Limb (tissue), 2 donors: ENCODE results near the gene PRR12.
A peak's percentile ranks its signal among the peaks of the same experiment; 100 is the strongest.

Experiments
- DNase-seq, 2 donors: peaks; one replicate each; pipeline ENCODE4 v3.0.0-alpha.2; 2016; ENCODE audit errors: extremely low spot score in 2 of 2

PRR12 gene

GRCh38 chr19:49641688-49642491 is 50.9 kb downstream of the PRR12 start, which contains the start of gene SCAF1:
Gene SCAF1, plus strand, starts transcription at chr19:49642209. Its CDS starts 2,818 bp downstream, at chr19:49645027.
- DNase-seq, result peak; percentile 99

GRCh38 chr19:49642492-49643035 is 51.6 kb downstream of the PRR12 start:
- DNase-seq, result no peak

DNA sequence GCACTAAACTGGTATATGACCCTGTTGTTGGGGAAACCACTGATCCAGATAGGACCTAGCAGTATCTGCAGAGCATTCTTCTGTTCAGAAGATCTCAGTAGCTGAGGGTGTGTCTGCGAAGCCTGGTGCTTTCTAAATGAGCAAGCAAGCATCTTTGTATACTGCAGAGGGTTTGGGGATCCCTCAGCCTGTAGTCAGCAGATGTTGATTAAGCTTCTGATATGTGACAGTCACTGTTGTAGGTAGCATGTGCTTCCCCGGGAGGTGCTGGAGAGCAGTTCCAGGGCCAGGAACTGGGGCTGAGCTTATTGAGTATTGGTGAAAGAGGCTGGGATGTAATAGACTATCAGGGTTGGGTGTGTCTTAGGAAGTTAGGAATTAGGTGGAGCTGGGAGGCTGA is 52.5 kb downstream of the PRR12 start:
- no peak for DNase-seq

DNA sequence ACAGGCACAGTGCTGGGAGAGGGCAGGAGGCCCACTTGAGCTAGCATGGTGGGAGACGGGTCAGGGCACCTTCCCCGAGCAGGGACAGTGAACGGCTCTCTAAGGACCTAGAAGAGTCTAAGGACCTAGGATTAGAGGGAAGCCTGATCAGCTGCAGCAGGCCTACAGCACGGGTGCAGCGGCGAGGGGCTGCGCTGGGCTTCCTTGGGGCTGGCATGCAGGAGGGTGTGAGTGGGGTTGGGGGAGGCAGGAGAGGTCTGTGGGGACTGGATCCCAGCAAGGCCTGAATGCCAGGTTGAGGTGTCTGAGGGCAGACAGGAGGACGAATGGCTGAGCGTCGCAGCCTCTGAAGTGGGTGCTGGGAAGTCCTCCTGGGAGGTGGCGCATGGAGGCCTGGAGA is 54.6 kb downstream of the PRR12 start:
- no peak for DNase-seq

DNA sequence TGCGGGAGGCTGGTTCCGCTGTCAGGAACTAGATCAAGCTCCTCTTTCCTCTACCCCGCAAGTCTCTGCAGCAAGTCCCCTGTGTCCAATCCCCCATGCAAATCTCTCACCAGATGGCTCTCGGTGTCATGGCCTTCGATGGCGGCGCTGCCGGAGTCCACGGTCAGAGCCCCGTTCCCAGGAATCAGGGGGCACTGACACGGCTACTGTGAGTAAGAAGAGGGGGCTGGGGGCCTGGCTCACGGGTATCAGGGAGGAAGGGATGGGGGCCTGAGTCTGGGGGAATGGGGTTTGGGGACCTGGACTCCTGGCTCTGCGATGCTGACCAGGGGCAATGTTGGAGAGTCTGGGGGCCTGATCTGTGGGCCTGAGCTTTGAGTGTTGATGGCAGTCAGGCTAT is 55.0 kb downstream of the PRR12 start:
- DNase-seq, result no peak

DNA sequence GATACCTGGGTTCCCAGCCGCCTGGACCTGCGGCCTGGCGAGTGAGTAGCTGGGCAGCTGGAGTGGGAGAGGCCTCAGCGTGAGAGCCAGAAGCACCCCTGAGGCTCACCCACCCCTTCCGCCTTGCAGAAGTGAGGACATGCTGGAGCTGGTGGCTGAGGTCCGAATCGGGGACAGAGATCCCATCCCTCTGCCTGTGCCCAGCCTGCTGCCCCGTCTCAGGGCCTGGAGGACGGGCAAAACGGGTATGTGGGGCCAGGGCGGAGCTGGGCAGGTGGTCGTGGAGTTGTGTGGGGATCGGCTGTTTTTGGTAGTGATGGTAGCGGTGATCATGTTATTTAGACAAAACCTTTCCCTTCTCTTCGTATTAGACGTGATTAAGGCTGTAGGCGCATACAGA is 55.6 kb downstream of the PRR12 start:
- DNase-seq, result no peak

DNA sequence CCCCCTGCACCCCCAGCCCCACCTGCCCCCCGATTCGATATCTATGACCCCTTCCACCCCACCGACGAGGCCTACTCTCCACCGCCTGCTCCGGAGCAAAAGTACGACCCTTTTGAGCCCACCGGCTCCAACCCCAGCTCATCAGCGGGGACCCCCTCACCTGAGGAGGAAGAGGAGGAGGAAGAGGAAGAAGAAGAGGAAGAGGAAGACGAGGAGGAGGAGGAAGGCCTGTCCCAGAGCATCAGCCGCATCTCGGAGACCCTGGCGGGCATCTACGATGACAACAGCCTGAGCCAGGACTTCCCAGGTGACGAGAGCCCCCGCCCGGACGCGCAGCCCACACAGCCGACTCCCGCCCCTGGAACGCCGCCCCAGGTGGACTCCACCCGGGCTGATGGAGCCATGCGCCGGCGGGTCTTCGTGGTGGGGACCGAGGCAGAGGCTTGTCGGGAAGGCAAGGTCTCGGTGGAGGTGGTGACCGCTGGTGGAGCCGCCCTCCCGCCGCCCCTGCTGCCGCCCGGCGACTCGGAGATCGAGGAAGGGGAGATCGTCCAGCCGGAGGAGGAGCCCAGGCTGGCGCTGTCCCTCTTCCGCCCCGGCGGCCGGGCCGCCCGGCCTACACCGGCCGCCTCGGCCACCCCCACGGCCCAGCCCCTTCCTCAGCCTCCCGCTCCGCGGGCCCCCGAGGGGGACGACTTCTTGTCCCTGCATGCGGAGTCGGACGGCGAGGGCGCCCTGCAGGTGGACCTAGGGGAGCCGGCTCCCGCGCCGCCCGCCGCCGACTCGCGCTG is 60.2 kb downstream of the PRR12 start:
- no peak for DNase-seq

- no peak for DNase-seq
Observed at GRCh38 chr19:49651820-49652550, 61.0 kb downstream of the PRR12 start.

GRCh38 chr19:49652551-49653465 is 61.8 kb downstream of the PRR12 start:
- no peak for DNase-seq

GRCh38 chr19:49653466-49653806 is 62.5 kb downstream of the PRR12 start:
- no peak for DNase-seq

DNA sequence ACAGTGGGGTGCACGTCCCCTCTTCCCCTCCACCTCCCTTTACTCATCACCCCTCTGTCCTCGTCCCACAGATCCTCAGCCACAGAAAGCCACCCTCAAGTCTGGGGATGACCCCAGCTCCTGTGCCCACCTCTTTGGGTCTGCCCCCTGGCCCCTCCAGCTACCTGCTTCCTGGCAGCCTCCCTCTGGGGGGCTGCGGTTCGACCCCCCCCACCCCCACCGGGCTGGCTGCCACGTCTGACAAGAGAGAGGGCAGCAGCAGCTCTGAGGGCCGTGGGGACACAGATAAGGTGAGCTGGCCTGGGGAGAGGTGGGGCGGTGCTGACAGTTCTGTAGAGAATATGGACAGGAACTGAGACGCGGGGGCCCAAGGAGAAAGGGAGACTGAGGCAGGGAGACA is 63.6 kb downstream of the PRR12 start:
- DNase-seq, result no peak

DNA sequence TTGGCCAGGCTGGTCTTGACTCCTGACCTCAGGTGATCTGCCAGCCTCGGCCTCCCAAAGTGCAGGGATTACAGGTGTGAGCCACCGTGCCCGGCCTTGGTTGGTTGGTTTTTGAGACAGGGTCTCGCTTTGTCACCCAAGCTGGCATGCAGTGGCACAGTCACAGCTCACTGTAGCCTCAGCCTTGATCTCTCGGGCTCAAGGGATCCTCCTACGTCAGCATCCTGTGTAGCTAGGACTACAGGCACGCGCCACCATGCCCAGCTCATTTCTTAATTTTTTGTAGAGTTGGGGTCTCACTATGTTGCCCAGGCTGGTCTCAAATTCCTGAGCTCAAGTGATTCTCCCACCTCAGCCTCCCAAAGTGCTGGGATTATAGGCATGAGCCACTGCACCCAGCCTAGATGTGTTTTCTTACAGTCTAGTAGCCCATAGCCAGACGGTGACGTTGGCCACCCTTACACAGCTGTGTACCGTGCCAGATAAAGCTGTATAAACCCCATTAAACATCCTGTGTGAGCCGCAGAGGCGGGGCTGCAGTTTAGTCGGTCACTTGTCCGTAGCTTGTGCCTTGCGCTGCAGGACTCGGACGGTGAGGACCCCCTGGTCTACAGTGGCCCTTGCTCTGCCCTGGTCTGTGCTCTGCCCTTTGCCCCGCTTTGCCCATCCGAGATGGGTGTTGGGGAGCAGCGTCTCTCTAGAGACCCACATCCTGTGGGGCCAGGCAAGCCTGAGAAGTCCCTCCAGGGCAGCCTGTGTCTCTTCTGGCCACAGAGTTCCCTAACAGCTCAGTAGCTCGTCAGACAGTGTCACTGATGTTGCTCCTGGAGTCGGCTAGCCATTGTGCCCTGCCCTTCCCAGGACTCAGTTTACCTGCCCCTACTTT is 64.8 kb downstream of the PRR12 start:
- DNase-seq, result no peak

DNA sequence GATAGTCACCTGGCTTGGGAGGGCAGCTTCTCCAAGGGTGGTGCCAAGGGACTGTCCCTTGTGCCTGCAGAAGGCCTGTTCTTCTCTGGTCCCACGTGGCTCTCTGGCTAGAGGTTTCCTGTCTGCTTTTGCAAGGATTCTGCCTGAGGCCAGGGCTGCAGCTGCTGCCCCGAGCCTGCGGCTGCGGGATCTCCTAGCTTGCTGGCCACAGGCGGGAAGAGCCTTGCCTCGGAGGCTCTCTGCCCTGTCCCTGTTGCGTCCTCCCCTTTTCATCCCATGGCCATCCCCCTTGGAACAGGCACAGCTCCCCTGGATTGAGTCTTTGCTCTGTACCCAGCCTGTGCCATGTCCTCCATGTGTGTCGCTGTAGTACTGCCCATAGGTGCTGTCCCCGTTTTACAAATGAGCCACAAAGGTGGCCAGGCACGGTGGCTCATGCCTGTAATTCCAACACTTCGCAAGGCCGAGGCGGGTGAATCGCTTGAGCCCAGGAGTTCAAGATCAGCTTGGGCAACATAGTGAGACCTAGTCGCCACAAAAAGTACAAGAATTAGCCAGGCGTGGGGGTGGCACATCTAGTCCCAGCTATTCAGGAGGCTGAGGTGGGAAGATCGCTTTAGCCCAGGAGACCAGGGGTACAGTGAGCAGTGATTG is 65.6 kb downstream of the PRR12 start:
- DNase-seq, result no peak

DNA sequence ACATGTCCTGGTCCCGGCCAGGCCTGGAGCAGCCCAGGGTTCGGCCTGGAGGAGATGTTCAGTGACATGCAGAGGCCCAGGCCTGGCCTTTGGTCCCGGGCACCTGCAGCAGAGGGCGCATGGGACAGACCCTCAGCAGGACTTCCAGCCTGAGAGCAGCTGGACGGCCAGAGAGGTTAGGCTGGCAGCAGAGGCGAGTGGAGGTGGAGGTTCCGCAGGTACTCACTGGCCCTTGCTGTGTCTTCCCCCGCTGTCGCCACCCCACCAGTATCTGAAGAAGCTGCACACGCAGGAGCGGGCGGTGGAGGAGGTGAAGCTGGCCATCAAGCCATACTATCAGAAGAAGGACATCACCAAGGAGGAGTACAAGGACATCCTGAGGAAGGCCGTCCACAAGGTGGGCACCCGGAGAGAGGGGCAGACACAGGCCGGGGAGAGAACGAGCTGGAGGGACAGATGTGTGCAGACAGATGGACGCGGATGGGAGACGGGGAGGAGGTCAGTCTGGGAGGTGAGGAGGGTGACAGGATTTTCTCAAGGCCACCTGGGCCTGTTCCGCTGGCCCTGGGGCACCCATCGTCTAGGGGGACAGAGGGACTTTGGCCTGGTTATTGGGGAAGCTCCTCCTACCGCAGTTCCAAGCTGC is 66.6 kb downstream of the PRR12 start:
- no peak for DNase-seq

- DNase-seq, result no peak
Observed at GRCh38 chr19:49658139-49658517, 67.1 kb downstream of the PRR12 start.

- DNase-seq, result no peak
Observed at GRCh38 chr19:49658566-49659442, 67.8 kb downstream of the PRR12 start.

DNA sequence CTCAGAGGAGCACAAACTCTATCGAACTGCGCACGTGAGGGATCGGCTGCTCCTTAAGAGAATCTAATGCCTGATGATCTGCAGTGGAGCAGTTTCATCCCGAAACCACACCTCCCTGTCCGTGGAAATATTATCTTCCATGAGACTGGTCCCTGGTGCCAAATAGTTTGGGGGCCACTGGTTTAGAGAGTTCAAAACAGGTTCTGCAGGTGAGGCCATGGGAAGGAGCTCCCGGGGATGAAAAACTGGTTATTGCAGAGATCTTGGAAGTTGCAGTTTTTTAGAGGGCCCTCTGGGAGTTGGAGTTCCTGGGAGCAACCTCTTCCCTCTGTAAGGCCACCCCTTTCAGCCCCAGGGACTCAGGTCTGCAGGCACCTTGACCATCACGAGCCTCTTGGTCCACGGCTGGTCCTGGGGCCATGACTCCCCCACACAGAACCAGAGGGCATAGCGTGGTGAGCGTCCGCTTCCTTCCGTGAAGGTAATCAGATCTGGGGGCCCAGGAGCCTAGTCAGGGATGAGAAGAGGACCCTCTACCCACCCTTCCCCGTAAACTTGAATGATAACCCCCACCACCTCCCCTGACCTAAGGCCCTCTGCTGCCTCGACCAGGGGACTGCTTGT is 69.5 kb downstream of the PRR12 start:
- DNase-seq, result no peak
